ENCODE measurements around the gene CREM. TPM values are rescaled to one million over a fixed set of nuclear protein-coding genes. Genes with fewer than 3 reads are reported as not detected.

Gene CREM
- total RNA-seq (2012; rRNA removed) (40.5 and 48.0 TPM in 2 replicates), polyA plus RNA-seq (2012; rRNA removed) (29.4 and 33.2 TPM in 2 replicates), Bru-seq, nascent RNA (percentile 71 among the genes with signal in this experiment), BruChase-seq, experiment 1, labeled RNA remaining after a 6-hour chase (percentile 80 among the genes with signal in this experiment), BruChase-seq, experiment 2, labeled RNA remaining after a 2-hour chase (percentile 71 among the genes with signal in this experiment)
- polyA plus RNA-seq (2012; cell fraction: cytosol; rRNA removed) = 21.7 and 24.4 TPM in 2 replicates
- polyA plus RNA-seq (2012; cell fraction: nucleus; rRNA removed; ENCODE audit: low replicate concordance) = 8.3 and 25.4 TPM in 2 replicates
- long read RNA-seq, partial matches to known transcripts = 0 of 29 reads
- long read RNA-seq, other reads (novel, unspliced or antisense) = 16 of 29 reads

GRCh38 chr10:35126530-35127288 lies at the start of gene CREM:
TSS of gene CREM (plus strand) at chr10:35126846. CDS start at chr10:35137836, 10,990 bp downstream.
- Histone ChIP-seq H3K23ac (ENCODE audit: low read depth, low read length) (peak within 1 kb of the TSS; percentile 90), H2BK15ac (ENCODE audit: low read depth, low read length) (peak within 1 kb of the TSS; percentile 48; the same call in 2 of the 3 replicates), H2AK5ac (ENCODE audit: low read depth, low read length) (peak within 1 kb of the TSS; percentile 83), H3K79me1 (ENCODE audit: low read depth in 1 of 2, low read length in 2 of 2) (peaks cover 9 to 22% of the 10 kb centered on the region in 2 experiments), H3K14ac (replicated peaks; ENCODE audit: low read depth, low read length) (peak within 1 kb of the TSS; percentile 84), H4K20me1 (ENCODE audit: insufficient read depth, low read length) (no peaks in the 10 kb centered on the region), H3K56ac (ENCODE audit: extremely low read depth, insufficient read depth, low read length) (peak within 1 kb of the TSS; percentile 95), H3K4me1 (ENCODE audit: control insufficient read depth, insufficient read depth, low read length) (peaks cover 3% of the 10 kb centered on the region), H3K27ac (ENCODE audit: insufficient read depth, low read length) (peak within 1 kb of the TSS; percentile 96), H2AK9ac (replicated peaks; ENCODE audit: low read depth, low read length, poor library complexity) (peak within 1 kb of the TSS; percentile 91), H3K27me3 (ENCODE audit: control insufficient read depth, insufficient read depth, low read length) (no peaks in the 10 kb centered on the region), H3K9me3 (ENCODE audit: control insufficient read depth, insufficient read depth, low read length) (no peaks in the 10 kb centered on the region), H2BK120ac (ENCODE audit: low read depth, low read length) (peak within 1 kb of the TSS; percentile 28; the same call in 1 of the 2 replicates), H3K9me1 (ENCODE audit: insufficient read depth, low read length) (no peaks in the 10 kb centered on the region; the same call in 1 of the 2 replicates), H2BK20ac (ENCODE audit: low read depth, low read length) (peak within 1 kb of the TSS; percentile 26; the same call in 1 of the 2 replicates), H2AFZ (replicated peaks; ENCODE audit: low read length, poor library complexity) (peak within 1 kb of the TSS; percentile 100), H3K18ac (ENCODE audit: low read depth, low read length) (peak within 1 kb of the TSS; percentile 76), H2BK5ac (ENCODE audit: low read depth, low read length, poor library complexity, severe bottlenecking) (peak within 1 kb of the TSS; percentile 76), H3K36me3 (ENCODE audit: control insufficient read depth, insufficient read depth, low read length) (no peaks in the 10 kb centered on the region), H4K91ac (ENCODE audit: insufficient read depth, low read depth, low read length) (peak within 1 kb of the TSS; percentile 91), H3K9ac (ENCODE audit: low read depth, low read length) (peak within 1 kb of the TSS; percentile 97), H4K8ac (ENCODE audit: low read depth in 2 of 2, low read length in 2 of 2) (peak within 1 kb of the TSS; percentile 92 to 99), H3K4me2 (ENCODE audit: low read depth, low read length) (peak within 1 kb of the TSS; percentile 91), H3K4me3 (ENCODE audit: insufficient read depth, low read depth, low read length) (peak within 1 kb of the TSS; percentile 95), H4K5ac (ENCODE audit: low read depth, low read length) (peak within 1 kb of the TSS; percentile 86), H3K4ac (ENCODE audit: low read depth, low read length) (peak within 1 kb of the TSS; percentile 89)
- DNase-seq (peak; percentile 97), ATAC-seq (ENCODE audit: low read depth) (peak; percentile 93)
- in situ Hi-C loops (cut with MboI; ENCODE audit: low sequenced_read_pairs) (no loop called here), intact Hi-C loops (cut with micrococcal nuclease) (loop anchor here (1.0 to 10.0 kb wide), 4 partner anchors 69 to 1758 kb away; no protein-coding TSS in a partner anchor), dilution Hi-C loops (cut with HindIII; ENCODE audit: low sequenced_read_pairs, unreplicated experiment) (no loop called here)
- 0% methylated on average over 19 of the region's 80 CpGs; no CpG with 5 or more reads in 1 of the 2 experiments for WGBS, 2 experiments (ENCODE audit: extremely low coverage in 2 of 2, insufficient read length in 1 of 2)
- ChIA-PET POLR2A (ENCODE audit: unreplicated experiment) (interaction anchor here (0.6 to 1.1 kb wide), 5 partner anchors 26 to 171 kb away, joined by 3 to 9 read pairs (median 4); no protein-coding TSS in a partner anchor), CTCF (interaction anchor here (0.6 to 1.8 kb wide), 10 partner anchors 8 to 1728 kb away, joined by 3 to 11 read pairs (median 4); no protein-coding TSS in a partner anchor)
- BruUV-seq (replicated peaks) = no TSS peak
- TF ChIP-seq USF2 (IDR thresholded peaks at IDR 0.05; ENCODE audit: low read depth, low read length) = no peak
- TF ChIP-seq CHD1 (IDR thresholded peaks at IDR 0.05; ENCODE audit: low read depth, low read length) = 0 out of 2 replicates have a peak, but pooled peaks have one; percentile 52
- no peak for TF ChIP-seq NFE2L2 (IDR thresholded peaks at IDR 0.05; ENCODE audit: low read depth, low read length)
- TF ChIP-seq MAZ (IDR thresholded peaks at IDR 0.05; ENCODE audit: borderline replicate concordance, low read depth, low read length) = peak; percentile 55; the same call in 1 of the 2 replicates
- TF ChIP-seq BHLHE40 (IDR thresholded peaks at IDR 0.05; ENCODE audit: low read depth, low read length) = peak; percentile 93
- peak; percentile 58 for TF ChIP-seq SMC3 (IDR thresholded peaks at IDR 0.05; ENCODE audit: low read depth, low read length)
- TF ChIP-seq RFX5 (IDR thresholded peaks at IDR 0.05; ENCODE audit: low read depth, low read length) = no peak
- TF ChIP-seq CTCF (conservative IDR thresholded peaks at IDR 0.05; ENCODE audit: low read depth, low read length) = peak; percentile 78
- TF ChIP-seq CEBPB (IDR thresholded peaks at IDR 0.05; ENCODE audit: low read depth, low read length) = no peak
- no peak for TF ChIP-seq ELK1 (IDR thresholded peaks at IDR 0.05; ENCODE audit: borderline replicate concordance, low read depth, low read length)

All from IMR-90 (cell line).